GM18951 (cell line): ENCODE data around the gene SPEN.

Experiments
- POLR2A ChIP-seq: IDR thresholded peaks from 4 replicates; pipeline ENCODE4 v1.6.1; 2011; ENCODE audit warnings: mild to moderate bottlenecking; ENCODE audit not compliant: insufficient read length, insufficient read depth; ENCODE audit errors: extremely low read depth
- in situ Hi-C: fragments of 300-500 bp; cut with MboI; formaldehyde crosslinking; loops from one replicate; pipeline ENCODE4 v1.12.0; 2022; ENCODE audit warnings: low sequenced_read_pairs, mixed read lengths, inconsistent platforms; ENCODE audit not compliant: unreplicated experiment

Gene SPEN

GRCh38 chr1:15847100-15847892, at the start of gene SPEN:
Gene SPEN, plus strand, starts transcription at chr1:15847707. Its CDS starts 361 bp downstream, at chr1:15848068.
- in situ Hi-C loops, result no loop called here
- peak; percentile 84 for TF ChIP-seq POLR2A

- no peak for TF ChIP-seq POLR2A
- in situ Hi-C loops, result no loop called here
Observed at GRCh38 chr1:15799004-15799867, 48.3 kb upstream of the SPEN start.

GRCh38 chr1:15799928-15800835, 47.3 kb upstream of the SPEN start:
- in situ Hi-C loops, result loop anchor here (10.0 to 25.0 kb wide), 2 partner anchors 205 to 387 kb away; partner anchors contain the start of gene SRARP
- TF ChIP-seq POLR2A, result no peak

- TF ChIP-seq POLR2A, result no peak
- in situ Hi-C loops, result loop anchor here (10.0 to 25.0 kb wide), 2 partner anchors 202 to 385 kb away; partner anchors contain the start of gene SRARP
Observed at GRCh38 chr1:15802234-15802965, 45.1 kb upstream of the SPEN start.

- no peak for TF ChIP-seq POLR2A
- in situ Hi-C loops, result loop anchor here (10.0 to 25.0 kb wide), 2 partner anchors 201 to 384 kb away; partner anchors contain the start of gene SRARP
Observed at GRCh38 chr1:15803380-15803779, 44.1 kb upstream of the SPEN start.

GRCh38 chr1:15804060-15804459, 43.4 kb upstream of the SPEN start:
- in situ Hi-C loops, result loop anchor here (10.0 to 25.0 kb wide), 2 partner anchors 201 to 383 kb away; partner anchors contain the start of gene SRARP
- no peak for TF ChIP-seq POLR2A

GRCh38 chr1:15807121-15807520, 40.4 kb upstream of the SPEN start:
- in situ Hi-C loops, result loop anchor here (10.0 to 25.0 kb wide), 2 partner anchors 198 to 380 kb away; partner anchors contain the start of gene SRARP
- no peak for TF ChIP-seq POLR2A

GRCh38 chr1:15807549-15807948, 40.0 kb upstream of the SPEN start, which contains the start of gene UQCRHL:
Gene UQCRHL, minus strand, starts transcription at chr1:15807649. Its CDS starts 0 bp downstream, at chr1:15807649.
- in situ Hi-C loops, result loop anchor here (10.0 to 25.0 kb wide), 2 partner anchors 197 to 380 kb away; partner anchors contain the start of gene SRARP

GRCh38 chr1:15808955-15809354, 38.6 kb upstream of the SPEN start:
- in situ Hi-C loops, result loop anchor here (10.0 to 25.0 kb wide), 2 partner anchors 196 to 378 kb away; partner anchors contain the start of gene SRARP
- TF ChIP-seq POLR2A, result no peak

GRCh38 chr1:15810073-15810472, 37.4 kb upstream of the SPEN start:
- in situ Hi-C loops, result loop anchor here (10.0 to 25.0 kb wide), 2 partner anchors 105 to 377 kb away; no protein-coding TSS in a partner anchor
- TF ChIP-seq POLR2A, result no peak

- no peak for TF ChIP-seq POLR2A
- in situ Hi-C loops, result loop anchor here (10.0 to 25.0 kb wide), 2 partner anchors 98 to 371 kb away; no protein-coding TSS in a partner anchor
Observed at GRCh38 chr1:15816674-15817073, 30.8 kb upstream of the SPEN start.
